CD14-positive monocyte (primary cell): ENCODE data around the gene GTF3C5. TPM values are rescaled to one million over a fixed set of nuclear protein-coding genes. Genes with fewer than 3 reads are reported as not detected.

Experiments
- DNase-seq, 3 donors: peaks; one replicate each; pipeline ENCODE4 v3.0.0-alpha.2; 2011 to 2022
- H2AFZ ChIP-seq: 2 replicates; pipeline ENCODE4 v1.6.0; 2012; ENCODE audit warnings: mild to moderate bottlenecking, low read depth, low read length, inconsistent platforms; ENCODE audit not compliant: insufficient read depth, poor library complexity, severe bottlenecking
- H3K27ac ChIP-seq, 2 donors: 1 replicate in 1 of 2; 2 replicates in 1 of 2; pipeline ENCODE4 v1.5.1; 2012 to 2013; ENCODE audit warnings: low read length in 2 of 2, control low read depth in 1 of 2, inconsistent platforms in 1 of 2, low read depth in 1 of 2, mild to moderate bottlenecking in 1 of 2
- H3K27me3 ChIP-seq, 2 donors: one replicate each; pipeline versions ENCODE4 v1.6.0 to v1.6.1; 2011 to 2013; ENCODE audit warnings: low read length in 2 of 2; ENCODE audit not compliant: control insufficient read depth in 2 of 2, insufficient read depth in 2 of 2
- H3K36me3 ChIP-seq, 2 donors: replicated peaks in 1 of 2; 1 replicate in 1 of 2; 2 replicates in 1 of 2; pipeline versions ENCODE4 v1.5.1 to v1.6.1; 2012 to 2013; ENCODE audit warnings: low read length in 2 of 2, control low read depth in 1 of 2, inconsistent platforms in 1 of 2, mild to moderate bottlenecking in 1 of 2; ENCODE audit not compliant: insufficient read depth in 2 of 2, control insufficient read depth in 1 of 2
- H3K4me1 ChIP-seq, 2 donors: 1 replicate in 1 of 2; 2 replicates in 1 of 2; pipeline versions ENCODE4 v1.5.1 to v1.6.1; 2012 to 2013; ENCODE audit warnings: low read length in 2 of 2, control low read depth in 1 of 2, inconsistent platforms in 1 of 2, mild to moderate bottlenecking in 1 of 2, moderate library complexity in 1 of 2; ENCODE audit not compliant: insufficient read depth in 2 of 2, control insufficient read depth in 1 of 2
- H3K4me2 ChIP-seq: replicated peaks from 2 replicates; pipeline ENCODE3; 2012; ENCODE audit warnings: low read length, moderate library complexity, mild to moderate bottlenecking; ENCODE audit not compliant: poor library complexity, severe bottlenecking; ENCODE audit errors: extremely low read depth
- H3K4me3 ChIP-seq, 3 experiments: fragments of 200-600 bp in 1 of 3; sonication (generic) in 1 of 3; replicated peaks in 1 of 3; 1 replicate in 2 of 3; 2 replicates in 1 of 3; pipeline ENCODE4 v1.5.1; 2011 to 2013; ENCODE audit warnings: low read length in 3 of 3, mild to moderate bottlenecking in 3 of 3, control low read depth in 2 of 3, low read depth in 2 of 3, inconsistent platforms in 1 of 3, moderate library complexity in 1 of 3
- H3K79me2 ChIP-seq: 2 replicates; pipeline ENCODE4 v1.6.0; 2012; ENCODE audit warnings: mild to moderate bottlenecking, control low read depth, inconsistent platforms, low read length, moderate library complexity; ENCODE audit not compliant: insufficient read depth
- H3K9ac ChIP-seq: 2 replicates; pipeline ENCODE4 v1.6.0; 2017; ENCODE audit warnings: low read length, mild to moderate bottlenecking; ENCODE audit not compliant: insufficient read depth, poor library complexity, severe bottlenecking
- H3K9me3 ChIP-seq, 2 donors: replicated peaks in 1 of 2; 1 replicate in 1 of 2; 2 replicates in 1 of 2; pipeline versions ENCODE4 v1.5.1 to v1.6.1; 2012 to 2013; ENCODE audit warnings: low read length in 2 of 2, control low read depth in 1 of 2; ENCODE audit not compliant: control insufficient read depth in 1 of 2, insufficient read depth in 1 of 2
- H4K20me1 ChIP-seq: 2 replicates; pipeline ENCODE4 v1.6.0; 2012; ENCODE audit warnings: mild to moderate bottlenecking, low read length, control low read depth, moderate library complexity; ENCODE audit not compliant: insufficient read depth
- H3K27ac Mint-ChIP-seq, 7 donors: one replicate each; pipeline ENCODE4 v1.8.0; 2020; ENCODE audit warnings: mild to moderate bottlenecking in 7 of 7, mixed read lengths in 7 of 7, moderate library complexity in 6 of 7, inconsistent platforms in 2 of 7
- H3K27me3 Mint-ChIP-seq, 3 donors: one replicate each; pipeline ENCODE4 v1.8.0; 2021 to 2022; ENCODE audit warnings: low read depth in 3 of 3, mild to moderate bottlenecking in 3 of 3, mixed read lengths in 3 of 3, moderate library complexity in 3 of 3, inconsistent platforms in 1 of 3
- H3K36me3 Mint-ChIP-seq, 2 donors: one replicate each; pipeline ENCODE4 v1.8.0; 2020; ENCODE audit warnings: mixed read lengths in 2 of 2, inconsistent platforms in 1 of 2, mild to moderate bottlenecking in 1 of 2
- H3K4me1 Mint-ChIP-seq: one replicate; pipeline ENCODE4 v1.8.0; 2020; ENCODE audit warnings: mild to moderate bottlenecking, mixed read lengths
- H3K4me3 Mint-ChIP-seq, 2 donors: one replicate each; pipeline ENCODE4 v1.8.0; 2020; ENCODE audit warnings: mild to moderate bottlenecking in 2 of 2, mixed read lengths in 2 of 2, moderate library complexity in 1 of 2
- H3K9me3 Mint-ChIP-seq, 7 donors: one replicate each; pipeline ENCODE4 v1.8.0; 2020 to 2022; ENCODE audit warnings: mixed read lengths in 7 of 7, mild to moderate bottlenecking in 6 of 7, moderate library complexity in 6 of 7, inconsistent platforms in 2 of 7
- CTCF ChIP-seq: fragments of 200-600 bp; IDR thresholded peaks from one replicate; pipeline ENCODE4 v1.8.0; 2022; ENCODE audit warnings: antibody characterized with exemption, mild to moderate bottlenecking
- WGBS: methylation state at CpG from one replicate; pipeline ENCODE4 v1.1.5; 2013; ENCODE audit warnings: missing lambda C conversion rate; ENCODE audit not compliant: insufficient coverage; 5-methylcytosine and 5-hydroxymethylcytosine counted together
- intact Hi-C, 2 donors: fragments of 100-400 bp; cut with micrococcal nuclease; formaldehyde crosslinking; loops; one replicate each; pipeline versions ENCODE4 v1.15.0 to v1.15.1; 2023
- polyA plus RNA-seq, 3 donors: library from polyadenylated mRNA; depleted of rRNA in 1 of 3; unstranded in 2 of 3; stranded (reverse) in 1 of 3; fragments of 300-500 nt in 2 of 3; fragments of >200 nt in 1 of 3; fragmentation: Illumina TruSeq in 2 of 3; gene quantifications; 1 replicate in 2 of 3; 2 replicates in 1 of 3; pipeline ENCODE4 v1.2.3, GENCODE V29; 2012 to 2021

GTF3C5 gene
- polyA plus RNA-seq, 3 donors, result 21.3 to 75.6 (median 24.4) TPM

- no peak for DNase-seq
- H3K4me2 ChIP-seq, result no peak overlapping the region
- intact Hi-C loops, result no loop called here
- no peaks in the 10 kb centered on the region for H3K9me3 ChIP-seq
- 99% methylated on average over 15 of the region's 15 CpGs for WGBS
- H2AFZ ChIP-seq, result no peak overlapping the region
- Mint-ChIP-seq H3K4me1 (no peaks in the 10 kb centered on the region), H3K9me3 (no peaks in the 10 kb centered on the region), H3K27ac (no peak overlapping the region), H3K27me3 (no peaks in the 10 kb centered on the region), H3K36me3 (peaks cover 73 to 86% of the 10 kb centered on the region in 2 donors), H3K4me3 (no peak overlapping the region)
- no peak for TF ChIP-seq CTCF
- H3K27me3 ChIP-seq, result no peaks in the 10 kb centered on the region
- H4K20me1 ChIP-seq, result peaks cover 16% of the 10 kb centered on the region
- H3K4me3 ChIP-seq, result no peak overlapping the region
- no peaks in the 10 kb centered on the region for H3K4me1 ChIP-seq
- H3K9ac ChIP-seq, result no peak overlapping the region
- H3K79me2 ChIP-seq, result peaks cover 17% of the 10 kb centered on the region
- H3K27ac ChIP-seq, result no peak overlapping the region
- peaks cover 75 to 84% of the 10 kb centered on the region in 2 donors for H3K36me3 ChIP-seq
Observed at GRCh38 chr9:133045132-133045531, 14.3 kb downstream of the GTF3C5 start.

- no peak overlapping the region for H3K27ac ChIP-seq
- no peak for DNase-seq
- Mint-ChIP-seq H3K4me1 (no peaks in the 10 kb centered on the region), H3K4me3 (no peak overlapping the region), H3K27ac (peak overlapping the region in 1 of 7 donors; percentile 69), H3K36me3 (peaks cover 79 to 93% of the 10 kb centered on the region in 2 donors), H3K9me3 (no peaks in the 10 kb centered on the region), H3K27me3 (no peaks in the 10 kb centered on the region)
- H3K36me3 ChIP-seq, result peaks cover 87 to 97% of the 10 kb centered on the region in 2 donors
- H3K4me1 ChIP-seq, result no peaks in the 10 kb centered on the region
- H3K27me3 ChIP-seq, result no peaks in the 10 kb centered on the region
- H3K9ac ChIP-seq, result no peak overlapping the region
- no peak overlapping the region for H2AFZ ChIP-seq
- no peak overlapping the region for H3K4me3 ChIP-seq
- no peaks in the 10 kb centered on the region for H3K9me3 ChIP-seq
- TF ChIP-seq CTCF, result no peak
- H3K4me2 ChIP-seq, result no peak overlapping the region
- 100% methylated on average over 6 of the region's 9 CpGs for WGBS
- H3K79me2 ChIP-seq, result peaks cover 8% of the 10 kb centered on the region
- intact Hi-C loops, result no loop called here
- H4K20me1 ChIP-seq, result peaks cover 7% of the 10 kb centered on the region
Observed at GRCh38 chr9:133046196-133046899, 15.6 kb downstream of the GTF3C5 start.
